ENCODE results near the gene NUMB. TPM values are rescaled to one million over a fixed set of nuclear protein-coding genes. Genes with fewer than 3 reads are reported as not detected.

NUMB gene
- total RNA-seq, 1 experiment from 2014 or later: 46.5 TPM

DNA sequence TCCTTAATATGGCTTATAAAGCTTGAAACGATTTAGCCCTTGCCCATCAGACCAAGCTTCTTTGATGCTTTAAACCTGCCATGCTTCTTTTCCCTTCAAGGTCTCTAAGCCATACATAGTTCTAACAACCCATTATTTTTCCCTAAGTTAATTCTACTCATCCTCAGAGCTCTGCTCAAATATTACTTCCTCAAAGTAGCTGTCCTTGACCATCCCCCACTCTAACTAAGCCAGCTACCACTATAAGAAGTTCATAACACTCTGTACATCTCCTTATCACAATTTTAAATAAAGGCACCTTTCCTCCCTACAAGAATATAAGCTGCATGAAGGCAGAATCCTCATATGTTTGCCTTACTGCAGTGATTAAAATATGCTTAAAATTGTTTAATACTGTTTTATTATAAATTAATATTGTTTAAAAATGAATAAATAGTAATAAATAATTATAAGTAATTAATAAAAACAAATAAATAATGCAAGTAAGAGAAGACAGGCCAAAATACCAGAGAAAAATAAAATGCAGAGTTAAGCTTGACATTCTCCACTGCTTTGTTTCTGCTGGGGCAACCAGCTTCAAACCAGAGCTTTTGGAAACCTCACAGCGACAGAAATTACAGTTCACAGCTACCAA is 76.8 kb downstream of the NUMB start:
- H3K4ac ChIP-seq (ENCODE audit: low read depth, low read length): no peak overlapping the region
- H3K4me2 ChIP-seq (ENCODE audit: insufficient read depth, insufficient read length, low read length): no peak overlapping the region
- H3K79me2 ChIP-seq (ENCODE audit: insufficient read depth, low read length): no peaks in the 10 kb centered on the region; the same call in 1 of the 2 replicates
- H3K18ac ChIP-seq (ENCODE audit: insufficient read length, low read depth, low read length): no peak overlapping the region
- H2BK15ac ChIP-seq (ENCODE audit: low read depth, low read length): no peak overlapping the region
- no peak overlapping the region for H3K27ac ChIP-seq (ENCODE audit: insufficient read length, low read depth, low read length)
- peaks cover 6% of the 10 kb centered on the region in 2 experiments; a peak in 3 of 5 replicates for H3K9me3 Mint-ChIP-seq
- no peak overlapping the region for H3K9ac ChIP-seq (ENCODE audit: extremely low read depth, insufficient read length, low read length)
- no peak overlapping the region for H4K5ac ChIP-seq (ENCODE audit: insufficient read length, low read depth, low read length)
- no peak overlapping the region for H3K23ac ChIP-seq (ENCODE audit: insufficient read length, low read depth, low read length)
- DNase-seq: no peak
- peaks cover 0 to 2% of the 10 kb centered on the region in 2 experiments; a peak in 2 of 4 replicates for H3K4me1 Mint-ChIP-seq
- H2AK5ac ChIP-seq (ENCODE audit: insufficient read length, low read length): no peak overlapping the region
- TF ChIP-seq, protein P1, sequence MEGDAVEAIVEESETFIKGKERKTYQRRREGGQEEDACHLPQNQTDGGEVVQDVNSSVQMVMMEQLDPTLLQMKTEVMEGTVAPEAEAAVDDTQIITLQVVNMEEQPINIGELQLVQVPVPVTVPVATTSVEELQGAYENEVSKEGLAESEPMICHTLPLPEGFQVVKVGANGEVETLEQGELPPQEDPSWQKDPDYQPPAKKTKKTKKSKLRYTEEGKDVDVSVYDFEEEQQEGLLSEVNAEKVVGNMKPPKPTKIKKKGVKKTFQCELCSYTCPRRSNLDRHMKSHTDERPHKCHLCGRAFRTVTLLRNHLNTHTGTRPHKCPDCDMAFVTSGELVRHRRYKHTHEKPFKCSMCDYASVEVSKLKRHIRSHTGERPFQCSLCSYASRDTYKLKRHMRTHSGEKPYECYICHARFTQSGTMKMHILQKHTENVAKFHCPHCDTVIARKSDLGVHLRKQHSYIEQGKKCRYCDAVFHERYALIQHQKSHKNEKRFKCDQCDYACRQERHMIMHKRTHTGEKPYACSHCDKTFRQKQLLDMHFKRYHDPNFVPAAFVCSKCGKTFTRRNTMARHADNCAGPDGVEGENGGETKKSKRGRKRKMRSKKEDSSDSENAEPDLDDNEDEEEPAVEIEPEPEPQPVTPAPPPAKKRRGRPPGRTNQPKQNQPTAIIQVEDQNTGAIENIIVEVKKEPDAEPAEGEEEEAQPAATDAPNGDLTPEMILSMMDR (conservative IDR thresholded peaks at IDR 0.05): no peak
- H3K27me3 ChIP-seq (ENCODE audit: insufficient read depth, low read length): no peaks in the 10 kb centered on the region
- H2AFZ ChIP-seq (ENCODE audit: low read length): no peak overlapping the region
- H3K4me3 Mint-ChIP-seq: no peak overlapping the region
- no peak overlapping the region for H2BK5ac ChIP-seq (ENCODE audit: insufficient read length, low read length)
- no peaks in the 10 kb centered on the region for H3K9me3 ChIP-seq (ENCODE audit: control insufficient read depth, low read depth, low read length)
- no peak overlapping the region for H3K56ac ChIP-seq (ENCODE audit: insufficient read length, low read depth, low read length)
- WGBS (ENCODE audit: extremely low coverage, insufficient read length, low lambda C conversion rate): no CpG with 5 or more reads among the region's 2 CpGs
- H4K8ac ChIP-seq (replicated peaks; ENCODE audit: insufficient read length, low read depth, low read length): no peak overlapping the region
- no peak overlapping the region for H2BK20ac ChIP-seq (ENCODE audit: low read depth, low read length, poor library complexity, severe bottlenecking)
- no peaks in the 10 kb centered on the region for H3K23me2 ChIP-seq (ENCODE audit: insufficient read length, low read depth, low read length, poor library complexity, severe bottlenecking)
- no peaks in the 10 kb centered on the region for H3K27me3 Mint-ChIP-seq (ENCODE audit: low read depth)
- H4K20me1 ChIP-seq (ENCODE audit: control insufficient read depth, insufficient read depth, insufficient read length): no peaks in the 10 kb centered on the region
- H2BK12ac ChIP-seq (ENCODE audit: insufficient read length, low read depth, low read length): no peak overlapping the region
- no peak overlapping the region for H4K91ac ChIP-seq (ENCODE audit: insufficient read length, low read depth, low read length)
- H3T11ph ChIP-seq (ENCODE audit: low read length): no peak overlapping the region
- no peak overlapping the region for H3K27ac Mint-ChIP-seq
- peaks cover 4 to 12% (median 5%) of the 10 kb centered on the region in 3 experiments; a peak in 6 of 7 replicates for H3K36me3 Mint-ChIP-seq (ENCODE audit: insufficient read depth in 1 of 3, low read depth in 3 of 3)
- H2BK120ac ChIP-seq (ENCODE audit: low read depth, low read length, poor library complexity, severe bottlenecking): no peak overlapping the region
- no peaks in the 10 kb centered on the region for H3K79me1 ChIP-seq (ENCODE audit: insufficient read depth, low read depth, low read length, poor library complexity, severe bottlenecking)
- H3K14ac ChIP-seq (ENCODE audit: insufficient read depth, low read length): no peak overlapping the region
- no peaks in the 10 kb centered on the region for H3K4me1 ChIP-seq (ENCODE audit: insufficient read depth, low read length)
